ENCODE measurements around the gene DNAL1. TPM values are rescaled to one million over a fixed set of nuclear protein-coding genes. Genes with fewer than 3 reads are reported as not detected.
A peak's percentile ranks its signal among the peaks of the same experiment; 100 is the strongest.

Gene DNAL1
- total RNA-seq, 1 experiment from 2014 or later = 14.3 TPM

- POLR2A ChIA-PET = no interaction called here
- ATAC-seq (no peak), DNase-seq (ENCODE audit: low spot score) (no peak)
- Mint-ChIP-seq H3K27me3 (ENCODE audit: low read depth) (peaks cover 4% of the 10 kb centered on the region), H3K4me1 (peaks cover 20% of the 10 kb centered on the region), H3K27ac (peak overlapping the region; percentile 38), H3K36me3 (peaks cover 2% of the 10 kb centered on the region; the same call in 1 of the 2 replicates), H3K9me3 (peaks cover 1% of the 10 kb centered on the region), H3K4me3 (no peak overlapping the region)
- TF ChIP-seq ZBTB43 (CRISPR knock-in tag; IDR thresholded peaks at IDR 0.05) = no peak
- 0 out of 2 replicates have a peak, but pooled peaks have one; percentile 10 for TF ChIP-seq ZNF121 (CRISPR knock-in tag; IDR thresholded peaks at IDR 0.05)
- CTCF ChIA-PET = interaction anchor here (0.5 to 1.8 kb wide), 6 partner anchors 9 to 75 kb away, joined by 3 to 10 read pairs (median 3); no protein-coding TSS in a partner anchor
Observed at GRCh38 chr14:73709904-73710469, 65.2 kb downstream of the DNAL1 start.

- ChIA-PET POLR2A (no interaction called here), CTCF (interaction anchor here (0.5 to 1.8 kb wide), 6 partner anchors 8 to 76 kb away, joined by 3 to 10 read pairs (median 3); no protein-coding TSS in a partner anchor)
- H3K36me3 Mint-ChIP-seq = no peaks in the 10 kb centered on the region
- no peak overlapping the region for H3K27ac Mint-ChIP-seq
- ATAC-seq = no peak
- H3K27me3 Mint-ChIP-seq (ENCODE audit: low read depth) = peaks cover 4% of the 10 kb centered on the region
- H3K4me1 Mint-ChIP-seq = peaks cover 20% of the 10 kb centered on the region
- TF ChIP-seq OVOL2 (CRISPR knock-in tag; IDR thresholded peaks at IDR 0.05; ENCODE audit: borderline replicate concordance) = no peak
- no peak for TF ChIP-seq EMX1 (CRISPR knock-in tag; IDR thresholded peaks at IDR 0.05)
- no peak for TF ChIP-seq TEAD1 (CRISPR knock-in tag; IDR thresholded peaks at IDR 0.05)
- TF ChIP-seq ATF1 (CRISPR knock-in tag; IDR thresholded peaks at IDR 0.05) = no peak
- no peak for TF ChIP-seq MAX (CRISPR knock-in tag; IDR thresholded peaks at IDR 0.05)
- no peak for TF ChIP-seq TP53 (CRISPR knock-in tag; IDR thresholded peaks at IDR 0.05)
- TF ChIP-seq FOXK1 (CRISPR knock-in tag; IDR thresholded peaks at IDR 0.05) = no peak
- TF ChIP-seq SP1 (CRISPR knock-in tag; conservative IDR thresholded peaks at IDR 0.05) = no peak
- TF ChIP-seq PRDM15 (CRISPR knock-in tag; IDR thresholded peaks at IDR 0.05) = no peak
- no peak overlapping the region for H3K4me3 Mint-ChIP-seq
- H3K9me3 Mint-ChIP-seq = no peaks in the 10 kb centered on the region
- no peak for DNase-seq (ENCODE audit: low spot score)
Observed at GRCh38 chr14:73710737-73711136, 66.0 kb downstream of the DNAL1 start.

- Mint-ChIP-seq H3K36me3 (no peaks in the 10 kb centered on the region), H3K4me3 (peak overlapping the region; percentile 90), H3K4me1 (peaks cover 23% of the 10 kb centered on the region), H3K27me3 (ENCODE audit: low read depth) (peaks cover 4% of the 10 kb centered on the region), H3K9me3 (no peaks in the 10 kb centered on the region), H3K27ac (no peak overlapping the region)
- POLR2A ChIA-PET = interaction anchor here (1.3 to 1.9 kb wide), 3 partner anchors 78 to 221 kb away, joined by 3 to 4 read pairs (median 3); partner anchors contain the start of genes PTGR2 and RIOX1
- CTCF ChIA-PET = interaction anchor here (0.8 to 2.9 kb wide), 4 partner anchors 17 to 141 kb away, joined by 3 to 12 read pairs (median 4); no protein-coding TSS in a partner anchor
- TF ChIP-seq SMAD3 (CRISPR knock-in tag; IDR thresholded peaks at IDR 0.05; ENCODE audit: borderline replicate concordance) = no peak
- no peak for TF ChIP-seq ZNF263 (CRISPR knock-in tag; IDR thresholded peaks at IDR 0.05; ENCODE audit: low read depth)
- no peak for TF ChIP-seq E2F4 (CRISPR knock-in tag; IDR thresholded peaks at IDR 0.05; ENCODE audit: borderline replicate concordance, low read depth)
- no peak for TF ChIP-seq MXD4 (CRISPR knock-in tag; IDR thresholded peaks at IDR 0.05; ENCODE audit: borderline replicate concordance)
- TF ChIP-seq KAT7 (CRISPR knock-in tag; IDR thresholded peaks at IDR 0.05; ENCODE audit: borderline replicate concordance) = no peak
- DNase-seq (ENCODE audit: low spot score) (no peak), ATAC-seq (no peak)
Observed at GRCh38 chr14:73712071-73712506, 67.3 kb downstream of the DNAL1 start.
